Hepatocyte (in vitro differentiated cells): ENCODE results near the gene TP73. TPM values are rescaled to one million over a fixed set of nuclear protein-coding genes. Genes with fewer than 3 reads are reported as not detected.

ENCODE experiments used
- DNase-seq: peaks from one replicate; pipeline ENCODE4 v3.0.0-alpha.2; 2016; ENCODE audit warnings: low spot score
- H2AFZ ChIP-seq: fragments of 200-600 bp; sonication (generic); 2 replicates; pipeline ENCODE4 v1.6.0; 2016; ENCODE audit warnings: antibody characterized with exemption, mild to moderate bottlenecking
- H3K27ac ChIP-seq: fragments of 200-600 bp; sonication (generic); 2 replicates; pipeline ENCODE4 v1.5.1; 2016; ENCODE audit warnings: mild to moderate bottlenecking
- H3K27me3 ChIP-seq: fragments of 200-600 bp; sonication (generic); 2 replicates; pipeline ENCODE4 v1.6.1; 2016
- H3K36me3 ChIP-seq: fragments of 200-600 bp; sonication (generic); replicated peaks from 2 replicates; pipeline ENCODE4 v1.5.1; 2016; ENCODE audit warnings: low read depth; ENCODE audit not compliant: insufficient read depth
- H3K4me1 ChIP-seq: fragments of 200-600 bp; sonication (generic); 2 replicates; pipeline ENCODE4 v1.5.1; 2016; ENCODE audit warnings: mild to moderate bottlenecking, moderate library complexity; ENCODE audit not compliant: insufficient read depth
- H3K4me2 ChIP-seq: fragments of 200-600 bp; sonication (generic); 2 replicates; pipeline ENCODE4 v1.6.0; 2016
- H3K4me3 ChIP-seq: fragments of 200-600 bp; sonication (generic); 2 replicates; pipeline ENCODE4 v1.5.1; 2016; ENCODE audit warnings: mild to moderate bottlenecking
- H3K79me2 ChIP-seq: fragments of 200-600 bp; sonication (generic); 2 replicates; pipeline ENCODE4 v1.6.0; 2017; ENCODE audit warnings: mild to moderate bottlenecking
- H3K9me2 ChIP-seq: fragments of 200-600 bp; sonication (generic); replicated peaks from 2 replicates; pipeline ENCODE4 v1.6.0; 2017; ENCODE audit warnings: mild to moderate bottlenecking; ENCODE audit not compliant: insufficient read depth
- H3K9me3 ChIP-seq: fragments of 200-600 bp; sonication (generic); 2 replicates; pipeline ENCODE4 v1.5.1; 2016; ENCODE audit warnings: low read depth, mild to moderate bottlenecking
- H4K20me1 ChIP-seq: fragments of 200-600 bp; sonication (generic); 2 replicates; pipeline ENCODE4 v1.6.0; 2016; ENCODE audit warnings: mild to moderate bottlenecking; ENCODE audit not compliant: insufficient read depth, poor library complexity, severe bottlenecking
- EZH2 ChIP-seq: fragments of 200-600 bp; sonication (generic); IDR thresholded peaks from 2 replicates; pipeline ENCODE4 v1.6.1; 2016; ENCODE audit warnings: antibody characterized with exemption, mild to moderate bottlenecking, borderline replicate concordance
- EZH2phosphoT487 ChIP-seq: fragments of 200-600 bp; sonication (generic); IDR thresholded peaks from one replicate; pipeline ENCODE4 v1.6.1; 2018; ENCODE audit warnings: antibody characterized with exemption, mild to moderate bottlenecking, low read depth, moderate library complexity; ENCODE audit not compliant: unreplicated experiment, severe bottlenecking
- WGBS: methylation state at CpG from one replicate; pipeline ENCODE4 v1.1.6; 2016; ENCODE audit warnings: low lambda C conversion rate; ENCODE audit errors: missing lambda C conversion rate; 5-methylcytosine and 5-hydroxymethylcytosine counted together
- polyA plus RNA-seq: library from polyadenylated mRNA; unstranded; fragments of >200 nt; fragmentation: Nextera tagmentation; extraction: Ambion mirVana; gene quantifications from 2 replicates; pipeline ENCODE4 v1.2.1, GENCODE V29; 2016
- total RNA-seq: library from RNA; depleted of rRNA; stranded (reverse); fragments of >200 nt; gene quantifications from 2 replicates; pipeline ENCODE4 v1.2.3, GENCODE V29; 2014
- TF ChIP-seq, protein P1 (sequence below): fragments of 200-600 bp; sonication (generic); IDR thresholded peaks from 2 replicates; pipeline ENCODE4 v1.5.1; 2016; ENCODE audit warnings: antibody characterized with exemption, mild to moderate bottlenecking; ENCODE audit not compliant: poor library complexity

The TP73 gene
- total and polyA plus RNA-seq, 2 experiments from 2014 or later, result 0.27 to 0.47 TPM

- Histone ChIP-seq H3K79me2 (no peaks in the 10 kb centered on the region), H3K9me3 (no peaks in the 10 kb centered on the region), H3K4me2 (no peak overlapping the region), H4K20me1 (no peaks in the 10 kb centered on the region), H3K27ac (no peak overlapping the region), H3K9me2 (no peaks in the 10 kb centered on the region), H3K36me3 (no peaks in the 10 kb centered on the region), H3K4me3 (no peak overlapping the region), H3K4me1 (peaks cover 1% of the 10 kb centered on the region), H3K27me3 (no peaks in the 10 kb centered on the region), H2AFZ (no peak overlapping the region)
- WGBS, result 72% methylated on average over 29 of the region's 33 CpGs
- TF ChIP-seq EZH2phosphoT487 (no peak), EZH2 (no peak)
- TF ChIP-seq, protein P1, sequence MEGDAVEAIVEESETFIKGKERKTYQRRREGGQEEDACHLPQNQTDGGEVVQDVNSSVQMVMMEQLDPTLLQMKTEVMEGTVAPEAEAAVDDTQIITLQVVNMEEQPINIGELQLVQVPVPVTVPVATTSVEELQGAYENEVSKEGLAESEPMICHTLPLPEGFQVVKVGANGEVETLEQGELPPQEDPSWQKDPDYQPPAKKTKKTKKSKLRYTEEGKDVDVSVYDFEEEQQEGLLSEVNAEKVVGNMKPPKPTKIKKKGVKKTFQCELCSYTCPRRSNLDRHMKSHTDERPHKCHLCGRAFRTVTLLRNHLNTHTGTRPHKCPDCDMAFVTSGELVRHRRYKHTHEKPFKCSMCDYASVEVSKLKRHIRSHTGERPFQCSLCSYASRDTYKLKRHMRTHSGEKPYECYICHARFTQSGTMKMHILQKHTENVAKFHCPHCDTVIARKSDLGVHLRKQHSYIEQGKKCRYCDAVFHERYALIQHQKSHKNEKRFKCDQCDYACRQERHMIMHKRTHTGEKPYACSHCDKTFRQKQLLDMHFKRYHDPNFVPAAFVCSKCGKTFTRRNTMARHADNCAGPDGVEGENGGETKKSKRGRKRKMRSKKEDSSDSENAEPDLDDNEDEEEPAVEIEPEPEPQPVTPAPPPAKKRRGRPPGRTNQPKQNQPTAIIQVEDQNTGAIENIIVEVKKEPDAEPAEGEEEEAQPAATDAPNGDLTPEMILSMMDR, result no peak
- DNase-seq, result no peak
These were observed 64.9 kb downstream of the TP73 start for GRCh38 chr1:3717041-3717714.

DNA sequence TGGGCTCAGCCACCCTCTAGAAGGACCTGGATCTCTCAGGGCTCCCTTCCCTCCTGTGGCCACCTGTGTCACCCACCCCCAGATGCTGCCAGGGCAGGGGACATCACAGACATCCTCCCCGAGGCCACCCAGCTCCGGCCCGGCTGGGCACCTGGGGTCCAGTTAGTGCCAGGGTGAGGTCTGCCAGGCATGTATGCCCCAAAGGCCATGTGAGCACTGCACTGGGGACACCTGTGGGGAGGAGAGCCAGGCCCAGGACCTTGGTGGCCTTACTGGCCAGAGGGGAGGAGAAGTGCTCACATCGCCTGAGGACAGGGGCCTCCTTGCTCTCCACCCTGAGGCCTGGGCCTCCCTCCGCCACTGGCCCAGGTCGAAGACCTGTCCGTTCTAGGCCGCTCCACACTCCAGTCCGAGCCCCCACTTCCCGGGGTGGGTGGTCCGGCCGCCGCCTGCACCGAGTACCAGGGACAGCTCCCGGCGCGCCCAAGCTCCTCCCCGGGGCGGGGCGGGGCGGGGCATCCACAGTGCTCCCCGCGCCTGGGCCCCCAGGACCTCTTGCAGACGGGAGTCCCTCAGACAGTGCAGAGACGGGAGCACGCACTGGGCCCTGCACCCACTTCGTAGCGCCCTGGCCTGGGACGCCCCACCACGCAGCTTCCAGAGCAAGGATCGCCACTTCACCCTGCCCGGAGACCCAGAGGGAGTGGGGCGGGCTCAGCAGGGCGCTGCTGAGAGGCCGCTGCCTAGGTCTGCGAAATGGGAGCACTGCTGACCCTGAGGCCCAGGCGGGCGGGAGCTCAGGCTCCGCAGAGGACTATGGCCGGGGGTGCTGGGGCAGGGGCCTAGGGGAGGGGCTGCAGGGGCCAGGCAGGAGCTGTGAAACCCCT is 65.6 kb downstream of the TP73 start:
- Histone ChIP-seq H3K79me2 (no peaks in the 10 kb centered on the region), H3K27me3 (no peaks in the 10 kb centered on the region), H3K36me3 (no peaks in the 10 kb centered on the region), H3K4me2 (peak overlapping the region; percentile 67), H2AFZ (no peak overlapping the region), H3K9me2 (no peaks in the 10 kb centered on the region), H3K4me3 (no peak overlapping the region), H3K27ac (no peak overlapping the region), H3K4me1 (no peaks in the 10 kb centered on the region), H3K9me3 (no peaks in the 10 kb centered on the region), H4K20me1 (no peaks in the 10 kb centered on the region)
- no peak for TF ChIP-seq EZH2phosphoT487
- TF ChIP-seq, protein P1, result no peak
- TF ChIP-seq EZH2, result no peak
- DNase-seq, result peak; percentile 62
- WGBS, result 29% methylated on average over 25 of the region's 40 CpGs

DNA sequence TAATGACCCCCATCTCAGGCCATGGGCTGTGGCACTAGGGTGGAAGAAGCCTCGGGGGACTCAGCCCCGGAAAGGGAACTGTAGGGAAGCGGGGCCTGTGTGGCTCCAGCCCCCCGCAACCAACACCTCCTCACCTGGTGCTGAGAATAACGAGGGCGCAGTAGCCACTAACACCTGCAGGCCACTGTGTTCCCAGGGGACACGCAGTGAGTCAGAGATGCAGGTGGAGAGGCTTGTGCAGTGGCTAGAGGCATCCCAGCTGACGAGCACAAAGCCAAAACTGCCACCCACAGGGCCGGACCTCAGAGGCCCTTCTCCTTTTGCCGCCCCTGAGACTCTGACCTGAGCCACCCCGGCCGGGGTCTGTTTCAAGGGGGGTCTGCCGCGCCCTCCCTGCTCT is 66.4 kb downstream of the TP73 start:
- WGBS, result 90% methylated on average over 14 of the region's 14 CpGs
- Histone ChIP-seq H3K9me3 (no peaks in the 10 kb centered on the region), H3K9me2 (no peaks in the 10 kb centered on the region), H3K27ac (no peak overlapping the region), H3K4me2 (no peak overlapping the region), H3K79me2 (no peaks in the 10 kb centered on the region), H3K4me3 (no peak overlapping the region), H3K36me3 (no peaks in the 10 kb centered on the region), H3K27me3 (no peaks in the 10 kb centered on the region), H2AFZ (no peak overlapping the region), H4K20me1 (no peaks in the 10 kb centered on the region), H3K4me1 (no peaks in the 10 kb centered on the region)
- no peak for DNase-seq
- no peak for TF ChIP-seq EZH2phosphoT487
- TF ChIP-seq, protein P1, result no peak
